Tibial artery (tissue), 4 donors: ENCODE results near the gene VWC2L.

Source experiments
- DNase-seq, 2 donors: peaks; one replicate each; pipeline ENCODE4 v3.0.0-alpha.2; 2019
- H3K27ac ChIP-seq, 2 donors: fragments of 200-600 bp; sonication (generic) in 1 of 2; 1 replicate in 1 of 2; 2 replicates in 1 of 2; pipeline ENCODE4 v1.5.1; 2018 to 2019; ENCODE audit warnings: mild to moderate bottlenecking in 1 of 2
- H3K27me3 ChIP-seq, 2 donors: fragments of 200-600 bp; sonication (generic) in 1 of 2; one replicate each; pipeline versions ENCODE4 v1.5.1 to v1.6.0; 2016 to 2019
- H3K36me3 ChIP-seq, 3 donors: fragments of 200-600 bp; sonication (generic) in 2 of 3; one replicate each; pipeline ENCODE4 v1.5.1; 2016 to 2019; ENCODE audit warnings: mild to moderate bottlenecking in 2 of 3
- H3K4me1 ChIP-seq, 4 donors: fragments of 200-600 bp; sonication (generic) in 2 of 4; 1 replicate in 3 of 4; 2 replicates in 1 of 4; pipeline ENCODE4 v1.5.1; 2016 to 2019
- H3K4me3 ChIP-seq, 2 donors: fragments of 200-600 bp; sonication (generic) in 1 of 2; 1 replicate in 1 of 2; 2 replicates in 1 of 2; pipeline ENCODE4 v1.5.1; 2018 to 2019; ENCODE audit warnings: mild to moderate bottlenecking in 2 of 2
- H3K9me3 ChIP-seq, 3 donors: fragments of 200-600 bp; sonication (generic) in 1 of 3; one replicate each; pipeline ENCODE4 v1.5.1; 2016 to 2019
- CTCF ChIP-seq, 2 experiments: fragments of 200-600 bp in 1 of 2; fragments of 450-650 bp in 1 of 2; IDR thresholded peaks; one replicate each; pipeline ENCODE4 v1.5.1; 2017 to 2019; ENCODE audit warnings: antibody characterized with exemption in 2 of 2, mild to moderate bottlenecking in 1 of 2, moderate library complexity in 1 of 2
- intact Hi-C: fragments of 100-400 bp; cut with DNase I; formaldehyde crosslinking; loops from one replicate; pipeline ENCODE4 v1.15.0; 2023; ENCODE audit warnings: low total_unique reads

The VWC2L gene

GRCh38 chr2:214575465-214575864 is 164.6 kb downstream of the VWC2L start:
- Histone ChIP-seq H3K27ac (no peak overlapping the region), H3K9me3 (no peaks in the 10 kb centered on the region), H3K4me3 (no peak overlapping the region), H3K27me3 (no peaks in the 10 kb centered on the region), H3K36me3 (no peaks in the 10 kb centered on the region), H3K4me1 (peaks cover 0 to 36% (median 11%) of the 10 kb centered on the region in 4 donors)
- intact Hi-C loops = no loop called here
- no peak for TF ChIP-seq CTCF (IDR thresholded peaks at IDR 0.05)
- no peak for DNase-seq

GRCh38 chr2:214577769-214578168 is 166.9 kb downstream of the VWC2L start:
- intact Hi-C loops = no loop called here
- TF ChIP-seq CTCF (IDR thresholded peaks at IDR 0.05) = no peak
- H3K4me3 ChIP-seq = no peak overlapping the region

GRCh38 chr2:214578442-214578841 is 167.6 kb downstream of the VWC2L start:
- Histone ChIP-seq H3K36me3 (no peaks in the 10 kb centered on the region), H3K4me3 (no peak overlapping the region), H3K9me3 (no peaks in the 10 kb centered on the region), H3K27me3 (no peaks in the 10 kb centered on the region), H3K4me1 (peaks cover 0 to 30% (median 8%) of the 10 kb centered on the region in 4 donors), H3K27ac (no peak overlapping the region)
- no peak for DNase-seq
- no peak for TF ChIP-seq CTCF (IDR thresholded peaks at IDR 0.05)
- intact Hi-C loops = no loop called here

More at GRCh38 chr2:214577769-214578168, 166.9 kb downstream of the VWC2L start:
- H3K9me3 ChIP-seq = no peaks in the 10 kb centered on the region
- H3K27ac ChIP-seq = no peak overlapping the region
- H3K36me3 ChIP-seq = no peaks in the 10 kb centered on the region
- no peaks in the 10 kb centered on the region for H3K27me3 ChIP-seq
- DNase-seq = no peak
- peaks cover 0 to 36% (median 11%) of the 10 kb centered on the region in 4 donors for H3K4me1 ChIP-seq

GRCh38 chr2:214579035-214579434 is 168.2 kb downstream of the VWC2L start:
- H3K27me3 ChIP-seq = no peaks in the 10 kb centered on the region
- no peaks in the 10 kb centered on the region for H3K9me3 ChIP-seq
- DNase-seq = no peak
- H3K27ac ChIP-seq = no peak overlapping the region
- TF ChIP-seq CTCF (IDR thresholded peaks at IDR 0.05) = no peak
- no peak overlapping the region for H3K4me3 ChIP-seq
- peaks cover 0 to 24% (median 5%) of the 10 kb centered on the region in 4 donors for H3K4me1 ChIP-seq
- H3K36me3 ChIP-seq = no peaks in the 10 kb centered on the region
- intact Hi-C loops = no loop called here

- no peak for DNase-seq
- Histone ChIP-seq H3K27me3 (no peaks in the 10 kb centered on the region), H3K27ac (no peak overlapping the region), H3K4me1 (no peaks in the 10 kb centered on the region), H3K9me3 (no peaks in the 10 kb centered on the region), H3K36me3 (no peaks in the 10 kb centered on the region), H3K4me3 (no peak overlapping the region)
- intact Hi-C loops = no loop called here
- no peak for TF ChIP-seq CTCF (IDR thresholded peaks at IDR 0.05)
Measured at GRCh38 chr2:214587442-214587841, 176.6 kb downstream of the VWC2L start.

GRCh38 chr2:214591366-214591765 is 180.5 kb downstream of the VWC2L start:
- no peak overlapping the region for H3K4me3 ChIP-seq
- no peaks in the 10 kb centered on the region for H3K36me3 ChIP-seq
- no peak overlapping the region for H3K27ac ChIP-seq
- H3K4me1 ChIP-seq = peaks cover 0 to 15% (median 2%) of the 10 kb centered on the region in 4 donors
- H3K27me3 ChIP-seq = no peaks in the 10 kb centered on the region
- intact Hi-C loops = no loop called here
- no peak for DNase-seq
- no peak for TF ChIP-seq CTCF (IDR thresholded peaks at IDR 0.05)
- H3K9me3 ChIP-seq = no peaks in the 10 kb centered on the region
